ENCODE measurements around the gene CDC42EP4. TPM values are rescaled to one million over a fixed set of nuclear protein-coding genes. Genes with fewer than 3 reads are reported as not detected.

The CDC42EP4 gene
- total RNA-seq, 2 donors from 2014 or later = 119 to 186 TPM

DNA sequence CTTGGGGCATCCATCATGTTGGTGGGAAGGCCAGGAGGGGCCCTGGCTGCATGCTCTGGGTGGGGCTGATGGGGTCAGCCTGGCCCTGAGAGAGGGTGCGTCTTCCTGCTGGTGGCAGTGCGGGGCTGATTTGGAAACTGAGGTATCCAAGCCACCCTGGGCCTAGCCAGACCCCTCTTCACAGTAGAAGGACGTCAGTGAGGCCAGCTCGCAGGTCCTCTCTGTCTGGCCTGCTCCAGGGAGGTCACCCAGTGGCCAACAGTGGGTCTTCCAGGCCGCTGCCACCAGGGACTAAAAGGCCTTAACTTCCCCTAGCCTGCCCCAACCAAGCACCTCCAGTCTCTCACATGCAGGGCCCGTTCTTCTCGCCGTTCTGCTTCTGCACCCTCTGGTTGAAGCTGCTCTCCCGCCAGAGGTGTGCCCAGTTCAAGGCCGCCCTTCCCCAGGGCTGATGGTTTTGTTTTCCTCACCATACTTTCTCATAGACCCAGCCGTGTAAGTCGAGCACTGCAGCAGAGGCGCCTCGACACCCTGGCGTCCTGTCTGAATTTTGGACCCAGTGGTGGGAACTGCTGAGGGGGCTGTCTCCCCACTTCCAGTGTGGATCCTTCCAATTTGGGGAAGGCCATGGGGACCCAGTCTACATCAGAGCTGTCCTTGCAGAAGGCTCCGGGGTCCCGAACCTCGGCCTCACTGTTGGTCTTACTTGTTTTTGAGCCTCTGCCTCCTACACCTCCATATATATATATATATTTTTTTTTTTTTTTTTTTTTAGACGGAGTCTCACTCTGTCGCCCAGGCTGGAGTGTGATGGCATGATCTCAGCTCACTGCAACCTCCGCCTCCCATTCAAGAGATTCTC, 42.9 kb upstream of the CDC42EP4 start:
- Histone ChIP-seq H3K4me1 (replicated peaks) (peaks cover 9% of the 10 kb centered on the region), H3K4me3 (no peak overlapping the region), H3K9me3 (no peaks in the 10 kb centered on the region), H3K27me3 (replicated peaks; ENCODE audit: insufficient read depth) (no peaks in the 10 kb centered on the region), H3K27ac (no peak overlapping the region), H3K36me3 (no peaks in the 10 kb centered on the region)
- DNase-seq (ENCODE audit: low spot score) = no peak
- TF ChIP-seq POLR2A (IDR thresholded peaks at IDR 0.05) = no peak
- TF ChIP-seq, protein P1, sequence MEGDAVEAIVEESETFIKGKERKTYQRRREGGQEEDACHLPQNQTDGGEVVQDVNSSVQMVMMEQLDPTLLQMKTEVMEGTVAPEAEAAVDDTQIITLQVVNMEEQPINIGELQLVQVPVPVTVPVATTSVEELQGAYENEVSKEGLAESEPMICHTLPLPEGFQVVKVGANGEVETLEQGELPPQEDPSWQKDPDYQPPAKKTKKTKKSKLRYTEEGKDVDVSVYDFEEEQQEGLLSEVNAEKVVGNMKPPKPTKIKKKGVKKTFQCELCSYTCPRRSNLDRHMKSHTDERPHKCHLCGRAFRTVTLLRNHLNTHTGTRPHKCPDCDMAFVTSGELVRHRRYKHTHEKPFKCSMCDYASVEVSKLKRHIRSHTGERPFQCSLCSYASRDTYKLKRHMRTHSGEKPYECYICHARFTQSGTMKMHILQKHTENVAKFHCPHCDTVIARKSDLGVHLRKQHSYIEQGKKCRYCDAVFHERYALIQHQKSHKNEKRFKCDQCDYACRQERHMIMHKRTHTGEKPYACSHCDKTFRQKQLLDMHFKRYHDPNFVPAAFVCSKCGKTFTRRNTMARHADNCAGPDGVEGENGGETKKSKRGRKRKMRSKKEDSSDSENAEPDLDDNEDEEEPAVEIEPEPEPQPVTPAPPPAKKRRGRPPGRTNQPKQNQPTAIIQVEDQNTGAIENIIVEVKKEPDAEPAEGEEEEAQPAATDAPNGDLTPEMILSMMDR (IDR thresholded peaks at IDR 0.05) = no peak
- intact Hi-C loops (cut with DNase I) = loop anchor here (5.0 kb wide), 1 partner anchor 32 kb away; no protein-coding TSS in a partner anchor
- WGBS = 94% methylated on average over 19 of the region's 21 CpGs

DNA sequence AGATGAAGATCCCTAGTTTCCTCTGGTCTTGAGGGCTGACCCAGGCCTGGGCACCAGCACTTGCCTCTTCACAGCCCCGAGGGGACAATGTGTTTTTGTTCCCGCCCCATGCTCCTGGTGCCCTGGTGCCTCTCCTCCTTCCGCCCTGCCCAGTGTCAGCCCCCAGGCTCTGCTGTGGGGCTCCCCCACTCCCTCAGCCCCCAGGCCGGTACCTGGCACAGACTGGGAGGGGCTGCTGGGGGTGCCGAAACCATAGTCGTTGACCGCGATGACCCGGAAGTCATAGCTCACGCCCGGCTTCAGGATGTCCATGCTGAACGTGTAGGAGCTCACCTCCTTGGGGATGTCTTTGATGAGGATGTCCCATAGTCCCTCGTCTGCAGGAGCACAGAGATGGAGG, 40.5 kb upstream of the CDC42EP4 start:
- intact Hi-C loops (cut with DNase I) = no loop called here
- H3K4me3 ChIP-seq = no peak overlapping the region
- WGBS = 96% methylated on average over 13 of the region's 13 CpGs
- no peaks in the 10 kb centered on the region for H3K27me3 ChIP-seq (replicated peaks; ENCODE audit: insufficient read depth)
- no peak for DNase-seq (ENCODE audit: low spot score)
- TF ChIP-seq POLR2A (IDR thresholded peaks at IDR 0.05) (no peak), POLR2AphosphoS5 (IDR thresholded peaks at IDR 0.05) (no peak)
- TF ChIP-seq, protein P1 (IDR thresholded peaks at IDR 0.05) = no peak
- H3K4me1 ChIP-seq (replicated peaks) = no peaks in the 10 kb centered on the region
- H3K36me3 ChIP-seq = no peaks in the 10 kb centered on the region
- no peak overlapping the region for H3K27ac ChIP-seq
- no peaks in the 10 kb centered on the region for H3K9me3 ChIP-seq

DNA sequence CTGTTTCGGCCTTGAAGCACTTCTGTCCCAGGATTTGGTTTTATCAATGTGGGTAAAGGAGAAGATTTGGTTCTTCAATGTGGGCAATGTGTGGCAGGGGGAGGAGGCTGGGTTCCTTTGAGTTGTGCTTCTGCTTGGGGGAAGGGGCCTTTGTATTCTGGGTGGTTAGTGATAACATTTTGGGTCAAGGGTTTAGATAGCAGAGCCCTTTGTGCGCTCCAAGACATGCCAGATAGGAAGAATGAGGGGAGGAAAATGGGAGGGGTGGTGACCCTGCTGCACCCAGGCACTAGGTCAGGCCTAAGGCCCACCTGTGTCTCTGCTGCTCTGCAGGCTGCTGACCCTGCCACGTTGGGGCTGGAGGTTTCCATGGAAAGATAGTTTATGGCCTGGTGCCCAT, 40.0 kb upstream of the CDC42EP4 start:
- no peak for DNase-seq (ENCODE audit: low spot score)
- TF ChIP-seq POLR2AphosphoS5 (IDR thresholded peaks at IDR 0.05) (no peak), POLR2A (IDR thresholded peaks at IDR 0.05) (no peak)
- TF ChIP-seq, protein P1 (IDR thresholded peaks at IDR 0.05) = no peak
- H3K36me3 ChIP-seq = no peaks in the 10 kb centered on the region
- H3K4me1 ChIP-seq (replicated peaks) = no peaks in the 10 kb centered on the region
- 88% methylated on average over 3 of the region's 3 CpGs for WGBS
- H3K4me3 ChIP-seq = no peak overlapping the region
- intact Hi-C loops (cut with DNase I) = no loop called here
- no peaks in the 10 kb centered on the region for H3K9me3 ChIP-seq
- H3K27ac ChIP-seq = no peak overlapping the region
- no peaks in the 10 kb centered on the region for H3K27me3 ChIP-seq (replicated peaks; ENCODE audit: insufficient read depth)

DNA sequence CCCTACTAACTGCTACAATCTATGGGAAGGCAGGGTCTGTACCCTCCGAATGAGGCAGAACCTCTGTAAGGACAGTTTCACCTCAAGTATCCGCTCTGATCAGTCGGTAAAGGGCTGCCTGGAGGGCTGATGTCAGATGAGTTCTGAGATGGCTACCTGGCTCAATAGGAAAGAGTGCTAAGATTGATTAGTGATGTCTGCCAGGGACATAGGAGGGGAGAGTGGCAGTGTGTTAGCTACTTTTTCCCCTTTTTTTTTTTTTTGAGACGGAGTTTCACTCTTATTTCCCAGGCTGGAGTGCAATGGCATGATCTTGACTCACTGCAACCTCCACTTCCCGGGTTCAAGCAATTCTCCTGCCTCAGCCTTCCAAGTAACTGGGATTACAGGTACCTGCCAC, 39.1 kb upstream of the CDC42EP4 start:
- H3K9me3 ChIP-seq = no peaks in the 10 kb centered on the region
- no peak overlapping the region for H3K4me3 ChIP-seq
- no peaks in the 10 kb centered on the region for H3K4me1 ChIP-seq (replicated peaks)
- no peaks in the 10 kb centered on the region for H3K36me3 ChIP-seq
- TF ChIP-seq, protein P1 (IDR thresholded peaks at IDR 0.05) = no peak
- no peak for TF ChIP-seq POLR2A (IDR thresholded peaks at IDR 0.05)
- no peak for TF ChIP-seq POLR2AphosphoS5 (IDR thresholded peaks at IDR 0.05)
- no peak for DNase-seq (ENCODE audit: low spot score)
- intact Hi-C loops (cut with DNase I) = no loop called here
- 97% methylated on average over 5 of the region's 5 CpGs for WGBS
- H3K27me3 ChIP-seq (replicated peaks; ENCODE audit: insufficient read depth) = no peaks in the 10 kb centered on the region
- H3K27ac ChIP-seq = no peak overlapping the region

DNA sequence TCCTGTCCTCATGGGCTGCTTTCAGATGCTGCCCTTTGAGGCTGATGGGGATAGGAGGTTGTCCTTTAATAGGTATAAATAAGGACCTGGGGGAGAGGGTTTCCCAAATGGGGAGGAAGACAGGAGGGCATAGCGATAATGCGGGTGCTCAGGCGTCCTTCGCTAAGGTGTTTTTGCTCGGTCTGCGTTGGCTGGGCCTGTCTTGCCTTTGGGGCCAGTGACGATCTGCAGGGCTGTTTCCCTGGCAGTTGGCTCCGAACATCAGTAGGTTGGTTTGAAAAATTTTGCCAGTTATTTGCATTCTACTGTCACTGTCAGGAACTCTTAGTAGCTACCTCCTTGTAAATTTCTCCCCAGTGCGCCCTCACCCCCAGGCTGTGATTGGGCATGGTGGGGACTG, 37.8 kb upstream of the CDC42EP4 start:
- no peaks in the 10 kb centered on the region for H3K36me3 ChIP-seq
- H3K4me3 ChIP-seq = no peak overlapping the region
- no peaks in the 10 kb centered on the region for H3K4me1 ChIP-seq (replicated peaks)
- peak overlapping the region in 1 of 2 donors; percentile 56 for H3K27ac ChIP-seq
- intact Hi-C loops (cut with DNase I) = no loop called here
- H3K27me3 ChIP-seq (replicated peaks; ENCODE audit: insufficient read depth) = no peaks in the 10 kb centered on the region
- DNase-seq (ENCODE audit: low spot score) = no peak
- TF ChIP-seq, protein P1 (IDR thresholded peaks at IDR 0.05) = no peak
- TF ChIP-seq POLR2AphosphoS5 (IDR thresholded peaks at IDR 0.05) = no peak
- TF ChIP-seq POLR2A (IDR thresholded peaks at IDR 0.05) = no peak
- no peaks in the 10 kb centered on the region for H3K9me3 ChIP-seq
- 62% methylated on average over 9 of the region's 9 CpGs for WGBS
